ENCODE data around the gene OR2AJ1. TPM values are rescaled to one million over a fixed set of nuclear protein-coding genes. Genes with fewer than 3 reads are reported as not detected.

The OR2AJ1 gene
- total RNA-seq, 4 donors from 2014 or later = not detected

Other genes starting within 250 kb of the OR2AJ1 start
- not detected for gene OR13G1, start 245.2 kb upstream of the OR2AJ1 start, total RNA-seq
- not detected for gene OR6F1, start 208.2 kb upstream of the OR2AJ1 start, total RNA-seq
- gene OR14K1, start 186.3 kb upstream of the OR2AJ1 start, total RNA-seq = not detected
- not detected for gene OR14A2, start 176.7 kb upstream of the OR2AJ1 start, total RNA-seq
- not detected for gene OR1C1, start 164.3 kb upstream of the OR2AJ1 start, total RNA-seq
- gene OR14A16, start 100.8 kb upstream of the OR2AJ1 start, total RNA-seq = not detected
- not detected for gene OR11L1, start 83.0 kb upstream of the OR2AJ1 start, total RNA-seq
- gene TRIM58, start 67.7 kb upstream of the OR2AJ1 start, total RNA-seq = 1 to 10 TPM in 1 of 4 donors, under 1 TPM in 2, not detected in 1; 0.19 to 6.5 (median 0.26) TPM
- 1 to 10 TPM in 2 of 4 donors, not detected in 2; 1.5 to 1.8 TPM for gene OR2W3, start 29.3 kb upstream of the OR2AJ1 start, total RNA-seq
- gene OR2T8, start 4.6 kb upstream of the OR2AJ1 start, total RNA-seq = under 1 TPM in 1 of 4 donors, not detected in 3; 0.23 TPM
- not detected for gene OR2L8, start 24.0 kb downstream of the OR2AJ1 start, total RNA-seq
- not detected for gene OR2AK2, start 40.3 kb downstream of the OR2AJ1 start, total RNA-seq
- not detected for gene OR2L5, start 88.8 kb downstream of the OR2AJ1 start, total RNA-seq
- not detected for gene OR2L2, start 105.2 kb downstream of the OR2AJ1 start, total RNA-seq
- gene OR2L3, start 121.9 kb downstream of the OR2AJ1 start, total RNA-seq = not detected
- gene OR2L13, start 170.3 kb downstream of the OR2AJ1 start, total RNA-seq = not detected
- not detected for gene OR2M5, start 220.3 kb downstream of the OR2AJ1 start, total RNA-seq
- gene OR2M2, start 249.9 kb downstream of the OR2AJ1 start, total RNA-seq = not detected

Measured in esophagus squamous epithelium (tissue), 4 donors.